Activated naive CD4-positive, alpha-beta T cell treated with anti-CD3 and anti-CD28 coated beads, Interleukin-2, amount 50 U/mL, for 72 hours (primary cell): ENCODE data around the gene LRIG2. TPM values are rescaled to one million over a fixed set of nuclear protein-coding genes. Genes with fewer than 3 reads are reported as not detected.

ENCODE experiments used
- ATAC-seq, 2 donors: fragments of 150-1000 bp; cut with Tn5 transposase; 2 replicates each; pipeline ENCODE4 v1.10.0; 2021; ENCODE audit warnings: mild to moderate bottlenecking in 2 of 2, moderate library complexity in 2 of 2
- DNase-seq, 2 donors: peaks; one replicate each; pipeline ENCODE4 v3.0.0; 2021 to 2022; ENCODE audit warnings: low spot score in 2 of 2
- H3K27ac Mint-ChIP-seq, 2 donors: one replicate each; pipeline ENCODE4 v1.8.0; 2022; ENCODE audit warnings: mild to moderate bottlenecking in 2 of 2, mixed read lengths in 2 of 2
- H3K36me3 Mint-ChIP-seq, 2 donors: one replicate each; pipeline ENCODE4 v1.8.0; 2022; ENCODE audit warnings: mixed read lengths in 2 of 2
- H3K9me3 Mint-ChIP-seq, 2 donors: one replicate each; pipeline ENCODE4 v1.8.0; 2022; ENCODE audit warnings: mixed read lengths in 2 of 2
- total RNA-seq, 2 donors: library from RNA; stranded (reverse); gene quantifications; one replicate each; pipeline ENCODE4 v1.2.3, GENCODE V29; 2022

LRIG2 gene
- total RNA-seq, 2 donors from 2014 or later: 12.5 to 14.0 TPM

DNA sequence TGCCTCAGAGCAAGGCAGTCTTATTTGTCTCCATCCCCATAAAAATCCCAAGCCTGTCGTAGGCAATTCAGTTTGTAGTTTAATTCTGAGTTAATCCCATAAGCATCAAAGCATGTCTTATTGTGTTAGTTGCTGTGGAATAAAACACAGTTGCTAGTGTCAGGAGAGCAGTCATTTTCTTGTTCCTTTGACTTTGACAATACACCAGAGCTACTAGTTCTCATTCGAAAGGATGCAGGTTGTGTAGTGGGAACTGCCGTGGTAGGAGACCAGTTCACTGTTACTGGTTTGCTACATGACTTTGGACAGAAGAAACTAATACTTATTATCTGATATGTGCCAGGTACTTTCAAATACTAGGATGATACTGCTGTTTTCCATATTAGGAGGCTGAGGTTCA, 23.5 kb downstream of the LRIG2 start:
- no peak for DNase-seq
- ATAC-seq: no peak
- H3K9me3 Mint-ChIP-seq: no peaks in the 10 kb centered on the region
- no peak overlapping the region for H3K27ac Mint-ChIP-seq
- peaks cover 4 to 6% of the 10 kb centered on the region in 2 donors for H3K36me3 Mint-ChIP-seq

DNA sequence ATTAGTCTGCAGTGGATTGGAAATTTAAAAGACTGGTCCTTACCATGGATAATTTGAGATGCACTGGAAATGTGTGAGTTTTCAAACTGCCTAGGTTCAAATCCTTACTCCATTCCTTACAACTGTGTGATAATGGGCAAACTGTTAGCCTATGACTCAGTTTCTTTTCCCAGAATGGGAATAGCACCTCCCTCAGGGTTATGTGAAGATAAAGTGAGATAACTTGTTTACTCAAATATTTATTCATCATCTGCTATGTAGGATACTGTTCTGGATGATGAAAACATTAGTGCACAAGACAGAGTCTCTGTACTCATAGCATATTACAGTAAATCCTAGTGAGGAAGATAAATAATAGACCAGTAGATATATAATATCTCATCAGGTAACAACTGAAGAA, 28.6 kb downstream of the LRIG2 start:
- DNase-seq (no peak), ATAC-seq (no peak)
- H3K9me3 Mint-ChIP-seq: no peaks in the 10 kb centered on the region
- peaks cover under 1 to 14% of the 10 kb centered on the region in 2 donors for H3K36me3 Mint-ChIP-seq
- H3K27ac Mint-ChIP-seq: no peak overlapping the region

DNA sequence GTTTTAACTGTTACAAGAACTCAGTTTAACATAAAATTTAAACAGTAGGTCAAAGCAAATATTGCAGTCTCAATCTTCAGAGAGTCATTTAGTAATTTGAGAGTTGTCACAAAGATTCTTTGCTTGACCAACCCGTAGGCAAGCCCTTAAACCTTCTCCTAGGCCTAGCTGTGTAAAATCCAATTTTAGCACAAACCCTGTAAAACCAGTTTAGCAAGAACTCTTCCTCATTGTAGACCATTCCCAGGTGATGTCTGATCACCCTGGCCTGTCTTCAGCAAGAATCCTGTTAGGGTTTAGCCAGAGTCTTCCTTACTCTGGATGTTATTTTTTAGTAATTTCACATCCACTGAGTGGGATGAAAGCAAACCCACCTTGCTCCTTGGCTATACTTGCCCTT, 30.1 kb downstream of the LRIG2 start:
- DNase-seq (no peak), ATAC-seq (no peak)
- H3K36me3 Mint-ChIP-seq: peaks cover 4 to 14% of the 10 kb centered on the region in 2 donors
- H3K27ac Mint-ChIP-seq: peak overlapping the region in 1 of 2 donors; percentile 23
- no peaks in the 10 kb centered on the region for H3K9me3 Mint-ChIP-seq

DNA sequence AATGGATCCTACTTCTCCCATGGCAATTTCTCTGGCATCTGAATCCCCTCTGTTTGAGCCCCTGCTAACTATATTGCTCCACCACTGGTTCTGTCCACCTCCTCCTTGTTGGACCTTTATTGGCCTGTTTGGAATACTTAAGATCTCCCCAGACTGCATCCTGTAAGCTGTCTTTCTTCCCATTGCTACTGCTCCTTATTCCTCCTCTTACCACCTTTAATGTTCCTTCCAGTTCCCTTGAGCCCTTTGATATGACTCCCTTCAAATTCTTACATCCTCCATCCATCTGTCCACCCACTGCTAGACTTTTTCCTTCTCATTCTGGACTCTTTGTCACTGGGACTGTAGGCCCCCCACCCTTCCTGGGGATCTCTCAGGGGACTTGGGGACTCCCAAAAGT, 31.0 kb downstream of the LRIG2 start:
- ATAC-seq: no peak
- Mint-ChIP-seq H3K27ac (peak overlapping the region; percentile 47 to 84), H3K9me3 (no peaks in the 10 kb centered on the region), H3K36me3 (peaks cover 6 to 14% of the 10 kb centered on the region in 2 donors)
- DNase-seq: no peak

DNA sequence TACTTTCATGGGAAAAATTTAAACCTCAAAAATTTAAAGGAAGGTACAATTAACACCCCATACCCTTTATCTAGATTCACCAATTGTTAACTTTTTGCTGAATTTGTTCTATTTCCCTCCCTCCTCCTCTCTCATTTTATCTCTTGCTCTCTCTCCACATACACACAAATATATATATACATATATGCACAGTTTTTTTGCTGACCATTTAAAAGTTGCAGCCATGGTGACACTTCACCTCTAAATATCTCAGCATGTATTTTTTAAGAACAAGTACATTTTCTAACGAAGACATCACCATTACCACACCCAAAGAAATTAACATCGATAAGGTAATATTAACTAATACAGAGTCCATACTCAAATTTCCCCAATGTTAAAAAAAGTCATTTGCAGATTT, 33.9 kb downstream of the LRIG2 start:
- no peak for ATAC-seq
- H3K36me3 Mint-ChIP-seq: peaks cover 6% of the 10 kb centered on the region in 2 donors

DNA sequence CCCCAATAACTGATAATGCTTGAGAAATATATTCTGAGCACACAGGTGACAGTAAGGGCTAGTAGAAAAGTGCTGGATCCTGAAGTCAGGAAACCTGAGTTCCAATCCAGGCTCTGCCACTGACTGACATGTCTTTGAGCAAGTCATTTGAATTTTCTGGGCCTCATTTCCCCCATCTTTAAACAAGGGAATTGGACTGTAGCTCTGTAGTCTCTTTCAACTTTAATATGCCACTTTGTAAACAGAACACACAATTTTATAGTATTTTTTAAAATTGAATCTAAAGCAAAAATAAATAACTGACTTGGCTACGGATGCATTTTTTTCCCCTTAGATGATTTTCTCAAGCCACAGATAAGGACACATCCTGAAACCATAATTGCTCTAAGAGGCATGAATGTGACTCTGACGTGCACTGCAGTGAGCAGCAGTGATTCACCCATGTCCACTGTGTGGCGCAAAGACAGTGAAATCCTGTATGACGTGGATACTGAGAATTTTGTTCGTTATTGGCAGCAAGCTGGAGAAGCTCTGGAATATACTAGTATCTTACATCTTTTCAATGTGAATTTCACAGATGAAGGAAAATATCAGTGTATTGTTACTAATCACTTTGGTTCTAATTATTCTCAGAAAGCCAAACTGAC, 37.0 kb downstream of the LRIG2 start:
- peaks cover 7 to 13% of the 10 kb centered on the region in 2 donors for H3K36me3 Mint-ChIP-seq
- no peak overlapping the region for H3K27ac Mint-ChIP-seq
- no peak for DNase-seq
- H3K9me3 Mint-ChIP-seq: no peaks in the 10 kb centered on the region
- ATAC-seq: no peak

More for the DNA sequence above, 33.9 kb downstream of the LRIG2 start:
- no peaks in the 10 kb centered on the region for H3K9me3 Mint-ChIP-seq
- no peak for DNase-seq
- no peak overlapping the region for H3K27ac Mint-ChIP-seq

DNA sequence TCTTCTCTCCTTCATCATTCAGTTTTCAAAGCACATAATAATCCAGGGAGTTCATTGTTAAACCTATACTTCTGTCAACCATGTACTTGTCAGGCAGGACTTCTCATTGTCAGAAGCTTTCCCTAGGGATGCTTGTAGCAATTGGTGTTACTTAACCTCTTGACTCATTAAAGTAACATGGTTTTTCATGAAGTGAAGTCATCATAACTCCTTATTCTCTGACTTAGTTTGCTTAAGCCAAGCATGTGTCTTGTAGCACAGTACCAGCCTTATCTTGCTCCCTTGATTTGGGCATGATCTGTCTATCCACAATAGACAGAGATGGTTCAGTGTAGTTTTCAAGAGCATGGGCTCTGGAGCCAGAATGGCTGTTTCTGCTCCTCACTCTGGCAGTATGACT, 45.3 kb downstream of the LRIG2 start:
- H3K36me3 Mint-ChIP-seq: peaks cover 16 to 24% of the 10 kb centered on the region in 2 donors
- H3K9me3 Mint-ChIP-seq: no peaks in the 10 kb centered on the region
- no peak for ATAC-seq
- DNase-seq: no peak
- H3K27ac Mint-ChIP-seq: peak overlapping the region in 1 of 2 donors; percentile 17

DNA sequence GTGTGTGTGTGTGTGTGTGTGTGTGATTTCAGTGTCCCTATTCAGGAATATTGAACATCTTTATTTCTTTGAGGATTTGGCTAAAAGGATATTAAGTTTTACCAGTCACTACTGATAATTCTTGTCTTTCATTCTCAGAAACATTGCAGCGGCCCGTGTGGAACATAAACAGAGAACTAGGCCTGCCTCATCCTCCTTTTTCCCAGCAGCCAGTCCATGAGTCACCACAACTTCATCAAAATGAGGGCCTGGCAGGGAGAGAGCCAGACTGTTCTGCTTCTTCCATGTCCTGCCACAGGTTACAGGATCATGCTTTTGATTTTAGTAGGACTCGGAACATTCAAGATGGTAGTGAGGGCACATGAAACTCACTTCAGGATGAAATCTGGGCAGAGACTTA, 50.7 kb downstream of the LRIG2 start:
- Mint-ChIP-seq H3K9me3 (no peaks in the 10 kb centered on the region), H3K27ac (no peak overlapping the region), H3K36me3 (peaks cover 14 to 25% of the 10 kb centered on the region in 2 donors)
- ATAC-seq (no peak), DNase-seq (no peak)

DNA sequence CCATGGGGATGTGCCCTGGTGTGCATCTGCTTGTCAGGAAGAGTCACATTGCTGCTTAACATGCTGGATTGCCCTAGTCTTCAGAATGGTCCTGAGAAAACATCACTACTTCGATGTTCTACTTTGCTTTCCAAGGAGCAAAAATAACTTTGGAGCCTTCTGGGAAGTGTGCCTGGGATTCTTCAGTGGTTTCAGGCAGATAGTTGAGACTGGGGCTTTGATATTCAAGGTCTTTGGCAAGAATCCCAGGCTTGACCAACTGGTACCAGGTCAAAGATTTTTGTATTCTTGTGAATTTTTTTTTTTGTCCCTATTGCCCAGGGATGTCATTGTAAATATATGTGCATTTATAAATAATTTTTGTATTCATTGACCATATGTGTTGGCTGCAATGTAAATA, 51.4 kb downstream of the LRIG2 start:
- ATAC-seq (no peak), DNase-seq (no peak)
- H3K27ac Mint-ChIP-seq: no peak overlapping the region
- H3K36me3 Mint-ChIP-seq: peaks cover 14 to 19% of the 10 kb centered on the region in 2 donors
- H3K9me3 Mint-ChIP-seq: no peaks in the 10 kb centered on the region

DNA sequence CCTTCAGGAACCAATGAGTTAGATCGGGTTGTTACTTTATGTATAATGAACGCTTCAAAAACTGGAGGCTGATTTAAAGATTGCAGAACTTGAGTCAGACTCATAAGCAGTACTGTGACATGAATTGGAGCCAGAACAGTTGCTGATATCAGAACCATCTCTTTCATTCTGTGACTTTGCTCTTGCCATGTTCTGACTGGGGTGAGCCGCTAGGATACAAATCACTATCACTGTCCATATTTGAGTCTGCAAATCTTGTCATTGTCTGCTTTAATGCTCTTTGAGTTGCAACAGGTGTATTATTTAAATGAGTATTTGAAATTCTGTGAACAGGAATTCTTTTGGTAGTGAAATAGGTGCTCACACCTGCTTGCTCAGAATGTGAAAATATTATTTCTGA, 52.5 kb downstream of the LRIG2 start:
- H3K27ac Mint-ChIP-seq: no peak overlapping the region
- DNase-seq: no peak
- peak in 1 of 2 donors; percentile 86 for ATAC-seq
- H3K36me3 Mint-ChIP-seq: peaks cover 14 to 23% of the 10 kb centered on the region in 2 donors
- H3K9me3 Mint-ChIP-seq: no peaks in the 10 kb centered on the region

DNA sequence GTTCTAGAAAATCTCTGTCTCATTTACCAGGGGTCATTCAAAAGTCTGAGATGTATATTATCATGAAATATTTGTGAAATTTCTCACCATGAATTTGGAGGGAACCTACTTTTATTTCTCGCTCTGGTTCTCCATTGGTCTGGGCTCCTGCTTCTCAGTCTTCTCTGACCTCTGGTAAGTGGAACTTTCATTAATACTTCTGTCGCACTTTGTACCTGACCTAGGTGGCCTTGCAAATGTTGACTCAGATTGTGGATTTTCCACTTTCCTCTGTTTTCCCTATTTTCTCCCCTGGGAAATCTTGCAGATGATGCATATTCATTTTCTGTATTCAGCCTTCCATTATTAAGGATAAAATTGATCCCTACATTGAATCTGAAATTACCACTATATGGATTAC, 53.2 kb downstream of the LRIG2 start:
- no peak overlapping the region for H3K27ac Mint-ChIP-seq
- no peaks in the 10 kb centered on the region for H3K9me3 Mint-ChIP-seq
- peaks cover 14 to 23% of the 10 kb centered on the region in 2 donors for H3K36me3 Mint-ChIP-seq
- DNase-seq (no peak), ATAC-seq (no peak)

DNA sequence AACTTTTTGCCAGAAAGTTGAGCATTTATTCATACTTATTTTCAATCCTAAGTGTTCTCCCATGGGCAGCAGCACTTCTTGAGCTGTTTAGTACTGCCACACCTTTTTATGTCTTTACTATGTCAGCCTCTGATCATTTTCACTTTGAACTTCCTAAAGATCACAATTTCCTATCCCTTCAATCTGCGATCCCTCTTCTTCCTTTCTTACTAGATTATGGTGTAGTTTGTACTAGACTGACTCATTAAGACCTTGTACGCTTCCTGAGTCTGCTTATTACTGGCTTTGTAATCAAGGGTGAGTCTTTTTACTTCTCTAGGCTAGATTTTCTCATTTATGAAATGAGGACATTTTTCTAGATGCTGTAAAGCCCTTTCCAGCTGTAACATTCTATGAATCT, 55.1 kb downstream of the LRIG2 start:
- ATAC-seq: peak; percentile 17 to 63
- Mint-ChIP-seq H3K36me3 (peaks cover 14 to 23% of the 10 kb centered on the region in 2 donors), H3K27ac (peak overlapping the region; percentile 10 to 33), H3K9me3 (no peaks in the 10 kb centered on the region)
- no peak for DNase-seq

DNA sequence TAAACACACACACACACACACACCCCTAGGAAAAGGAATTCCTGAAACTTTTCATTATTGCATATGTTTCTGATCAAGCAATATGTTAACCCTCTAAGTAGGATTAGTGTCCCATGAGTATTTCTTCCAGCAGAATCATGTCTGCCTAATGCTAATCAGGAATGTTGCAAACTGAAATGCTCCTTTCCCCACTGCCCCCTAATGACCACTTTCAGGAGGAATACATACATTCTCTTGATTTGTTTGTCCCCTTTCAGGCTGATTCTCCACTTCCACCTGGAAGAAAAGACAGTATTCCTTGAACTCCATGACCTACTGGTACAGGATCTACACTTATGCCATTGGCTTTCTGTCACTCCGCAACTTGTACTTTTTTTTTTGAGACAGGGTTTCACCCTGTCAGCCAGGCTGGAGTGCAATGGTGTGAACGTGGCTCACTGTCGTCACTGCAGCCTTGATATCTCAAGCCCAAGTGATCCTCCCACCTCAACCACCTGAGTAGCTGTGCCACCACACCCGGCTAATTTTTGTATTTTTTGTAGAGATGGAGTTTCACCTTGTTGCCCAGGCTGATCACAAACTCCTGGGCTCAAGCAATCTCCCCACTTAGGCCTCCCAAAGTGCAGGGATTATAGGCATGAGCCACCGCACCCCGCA, 56.7 kb downstream of the LRIG2 start:
- Mint-ChIP-seq H3K9me3 (peaks cover 0 to 3% of the 10 kb centered on the region in 2 donors), H3K36me3 (peaks cover 9 to 26% of the 10 kb centered on the region in 2 donors), H3K27ac (peak overlapping the region in 1 of 2 donors; percentile 2)
- ATAC-seq: no peak
- DNase-seq: no peak

DNA sequence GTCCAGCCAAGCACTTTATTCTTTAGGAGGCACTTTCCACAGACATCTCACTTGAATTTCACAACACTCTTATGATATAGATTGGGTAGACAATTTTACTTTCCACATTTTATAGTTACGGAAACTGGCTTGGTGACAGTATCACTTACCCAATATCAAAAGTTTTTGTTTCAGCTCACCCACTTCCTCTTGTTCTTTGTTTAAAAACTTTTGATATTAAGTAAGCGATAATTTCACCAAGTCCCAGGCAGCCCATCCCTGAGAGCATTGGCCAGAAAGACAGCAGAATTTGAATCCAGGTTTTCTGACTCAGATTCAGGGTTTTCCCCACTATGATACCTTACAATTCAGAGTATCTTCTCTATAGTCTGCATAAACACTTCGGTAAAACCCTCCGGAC, 60.0 kb downstream of the LRIG2 start:
- Mint-ChIP-seq H3K27ac (peak overlapping the region; percentile 57 to 78), H3K9me3 (peaks cover 0 to 5% of the 10 kb centered on the region in 2 donors), H3K36me3 (peaks cover 0 to 17% of the 10 kb centered on the region in 2 donors)
- DNase-seq (no peak), ATAC-seq (peak; percentile 73 to 95)

DNA sequence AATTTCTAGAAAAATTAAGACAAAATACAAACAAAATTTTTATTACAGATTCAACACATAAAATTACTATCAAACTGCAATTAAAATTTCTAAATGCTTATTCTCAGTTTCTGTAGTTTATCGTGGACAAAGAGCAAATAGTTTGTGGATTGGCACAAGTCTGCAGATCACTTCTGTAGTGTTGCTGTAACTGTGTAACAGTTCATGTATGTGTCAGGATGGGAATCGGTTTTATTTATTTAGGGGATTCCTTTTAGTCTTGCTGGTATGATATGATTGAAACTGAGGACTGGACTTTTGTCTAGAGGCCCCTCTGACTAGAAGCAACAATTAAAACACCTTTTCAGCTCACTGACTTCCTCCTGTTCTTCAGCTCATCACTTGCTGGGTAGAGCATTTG, 60.8 kb downstream of the LRIG2 start:
- Mint-ChIP-seq H3K36me3 (peaks cover 0 to 17% of the 10 kb centered on the region in 2 donors), H3K27ac (no peak overlapping the region), H3K9me3 (peaks cover 0 to 5% of the 10 kb centered on the region in 2 donors)
- no peak for ATAC-seq
- no peak for DNase-seq

DNA sequence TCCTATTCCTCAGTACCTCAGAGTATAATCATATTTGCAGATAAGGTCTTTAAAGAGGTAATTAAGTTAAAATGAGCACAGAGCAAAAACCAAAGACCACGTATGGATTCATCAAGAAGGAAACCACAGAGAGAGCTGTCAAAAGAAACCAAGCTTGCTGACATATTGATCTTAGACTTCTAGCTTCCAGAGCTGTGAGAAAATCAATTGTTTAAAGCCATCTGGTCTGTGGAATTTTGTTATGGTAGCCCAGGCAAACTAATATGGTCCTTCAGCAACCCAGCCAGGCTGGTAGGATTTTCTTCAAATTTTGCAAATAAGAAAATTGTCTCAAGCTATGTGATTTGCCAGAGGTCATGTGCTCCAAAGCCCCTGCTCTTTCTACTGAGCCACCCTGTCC, 62.5 kb downstream of the LRIG2 start:
- Mint-ChIP-seq H3K27ac (no peak overlapping the region), H3K36me3 (peaks cover 0 to 9% of the 10 kb centered on the region in 2 donors), H3K9me3 (peaks cover 0 to 5% of the 10 kb centered on the region in 2 donors)
- no peak for DNase-seq
- ATAC-seq: no peak

DNA sequence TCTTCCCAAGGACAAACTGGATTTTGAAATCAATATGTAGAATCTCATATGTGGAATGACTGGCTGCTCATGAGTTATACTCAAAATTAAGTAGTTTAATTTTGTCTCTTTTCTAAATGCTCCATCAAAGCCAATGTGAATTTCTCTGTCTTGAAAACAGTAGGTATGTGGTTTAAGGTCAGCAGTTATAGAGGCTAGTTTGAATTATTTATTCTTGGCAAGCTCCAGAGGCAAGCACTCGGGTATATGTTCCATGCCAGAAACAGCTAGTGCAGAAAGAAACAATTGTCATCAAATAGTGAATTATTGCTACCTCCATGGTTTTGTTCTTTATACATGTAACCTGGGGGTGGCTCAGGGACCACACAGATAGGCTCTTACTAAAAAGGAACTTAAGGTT, 63.5 kb downstream of the LRIG2 start:
- Mint-ChIP-seq H3K9me3 (peaks cover 0 to 5% of the 10 kb centered on the region in 2 donors), H3K27ac (no peak overlapping the region), H3K36me3 (peaks cover 0 to 9% of the 10 kb centered on the region in 2 donors)
- no peak for DNase-seq
- no peak for ATAC-seq

DNA sequence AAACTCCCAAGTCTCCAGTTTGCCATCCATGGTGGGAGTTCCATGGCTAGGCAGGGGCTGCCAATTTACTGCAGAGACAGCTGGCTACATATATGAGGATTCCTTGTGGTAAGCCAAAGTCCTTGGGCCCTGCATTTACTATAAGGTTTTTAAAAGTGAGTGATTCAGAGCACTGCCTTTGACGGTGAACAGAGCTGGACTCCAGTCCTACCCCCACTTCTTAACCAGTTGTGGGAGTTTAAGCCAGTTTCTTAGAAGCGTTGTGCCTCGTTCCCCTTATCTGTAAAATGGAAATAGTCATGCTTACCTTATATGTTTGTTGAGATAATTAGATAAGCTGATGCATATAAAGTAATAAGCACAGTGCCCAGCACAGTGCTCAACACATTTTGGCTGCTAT, 64.6 kb downstream of the LRIG2 start:
- no peak for DNase-seq
- no peak for ATAC-seq
- peaks cover 0 to 9% of the 10 kb centered on the region in 2 donors for H3K36me3 Mint-ChIP-seq
- no peak overlapping the region for H3K27ac Mint-ChIP-seq
- H3K9me3 Mint-ChIP-seq: peaks cover 0 to 5% of the 10 kb centered on the region in 2 donors
